Measurements from ENCODE around the gene KIRREL3.

GRCh38 chr11:126639692-126640091, 360.9 kb downstream of the KIRREL3 start:
- TF ChIP-seq RAD21 (IDR thresholded peaks at IDR 0.05; ENCODE audit: low read length) (no peak), MXI1 (IDR thresholded peaks at IDR 0.05; ENCODE audit: borderline replicate concordance, low read depth, low read length) (no peak), POLR2A (IDR thresholded peaks at IDR 0.05; ENCODE audit: low read depth, low read length) (no peak), CTCF (conservative IDR thresholded peaks at IDR 0.05; ENCODE audit: low read depth, low read length) (no peak)

All from IMR-90 (cell line).